Esophagus muscularis mucosa (tissue), 4 donors: ENCODE measurements around the gene KLRC4. TPM values are rescaled to one million over a fixed set of nuclear protein-coding genes. Genes with fewer than 3 reads are reported as not detected.
"Not testable (repeated sequence)": the region's sequence is repeated elsewhere in the genome, so short reads cannot be mapped to it uniquely, and the experiment has no call there.

Source experiments
- DNase-seq: peaks from one replicate; pipeline ENCODE4 v3.0.0-alpha.2; 2017; ENCODE audit errors: extremely low spot score
- H3K27ac ChIP-seq, 4 donors: fragments of 200-600 bp; sonication (generic); replicated peaks in 1 of 4; 1 replicate in 3 of 4; 2 replicates in 1 of 4; pipeline ENCODE4 v1.5.1; 2016 to 2019; ENCODE audit warnings: mild to moderate bottlenecking in 1 of 4
- H3K27me3 ChIP-seq, 4 donors: fragments of 200-600 bp; sonication (generic); one replicate each; pipeline versions ENCODE4 v1.5.1 to v1.6.0; 2016 to 2019
- H3K36me3 ChIP-seq, 4 donors: fragments of 200-600 bp; sonication (generic); one replicate each; pipeline ENCODE4 v1.5.1; 2016 to 2019
- H3K4me1 ChIP-seq, 4 donors: fragments of 200-600 bp; sonication (generic); one replicate each; pipeline ENCODE4 v1.5.1; 2016 to 2019
- H3K4me3 ChIP-seq, 4 donors: fragments of 200-600 bp; sonication (generic); 1 replicate in 2 of 4; 2 replicates in 2 of 4; pipeline ENCODE4 v1.5.1; 2016 to 2019; ENCODE audit warnings: mild to moderate bottlenecking in 4 of 4, moderate library complexity in 1 of 4
- H3K9me3 ChIP-seq, 4 donors: fragments of 200-600 bp; sonication (generic); 1 replicate in 3 of 4; 2 replicates in 1 of 4; pipeline ENCODE4 v1.5.1; 2016 to 2019
- EP300 ChIP-seq: sonication (generic); formaldehyde crosslinking; IDR thresholded peaks from one replicate; pipeline ENCODE4 v1.6.1; 2017; ENCODE audit warnings: antibody characterized with exemption
- POLR2A ChIP-seq: fragments of 450-650 bp; IDR thresholded peaks from one replicate; pipeline ENCODE4 v1.6.1; 2017; ENCODE audit warnings: antibody characterized with exemption, moderate library complexity, mild to moderate bottlenecking, low read depth
- POLR2AphosphoS5 ChIP-seq, 2 donors: sonication (generic); formaldehyde crosslinking; IDR thresholded peaks; one replicate each; pipeline ENCODE4 v1.6.1; 2017; ENCODE audit warnings: antibody characterized with exemption in 2 of 2
- WGBS: methylation state at CpG from one replicate; pipeline ENCODE4 v1.1.5; 2018; 5-methylcytosine and 5-hydroxymethylcytosine counted together
- intact Hi-C: fragments of 100-400 bp; cut with DNase I; formaldehyde crosslinking; loops from one replicate; pipeline ENCODE4 v1.15.1; 2023
- total RNA-seq, 4 donors: library from RNA; depleted of rRNA; stranded (reverse); fragments of >200 nt; gene quantifications; one replicate each; pipeline versions ENCODE4 v1.1.0 to v1.2.1, GENCODE V29; 2016
- TF ChIP-seq, protein P1 (sequence below), 3 experiments: fragments of 200-600 bp in 2 of 3; fragments of 450-650 bp in 1 of 3; sonication (generic) in 2 of 3; IDR thresholded peaks; one replicate each; pipeline ENCODE4 v1.5.1; 2017 to 2019; ENCODE audit warnings: antibody characterized with exemption in 3 of 3, mild to moderate bottlenecking in 2 of 3, moderate library complexity in 1 of 3

KLRC4 gene
- total RNA-seq, 4 donors from 2014 or later, result 0.83 TPM; not detected in 3

DNA sequence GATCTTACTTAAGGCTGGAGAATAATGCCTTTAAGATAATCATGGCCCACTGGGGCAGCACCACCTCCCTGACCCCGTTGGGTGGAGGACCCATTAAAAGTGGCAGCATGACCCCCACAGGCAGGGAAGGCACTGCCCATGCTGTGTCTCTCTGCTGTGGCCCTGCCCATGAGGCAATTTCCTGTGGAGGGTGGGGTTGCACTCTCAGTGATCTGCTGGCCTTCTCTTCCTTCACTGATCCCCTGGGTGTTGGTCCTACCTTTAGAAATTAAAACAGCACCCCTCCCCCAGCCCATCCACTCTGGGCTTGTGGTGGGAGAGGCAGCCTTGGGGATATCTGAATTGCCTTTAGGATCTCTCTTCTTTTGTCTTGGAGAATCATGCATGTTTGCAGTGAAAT is 37.0 kb downstream of the KLRC4 start:
- no peak for DNase-seq
- Histone ChIP-seq H3K9me3 (no peaks in the 10 kb centered on the region), H3K27ac (no peak overlapping the region), H3K4me1 (peaks cover 0 to 5% (median 0%) of the 10 kb centered on the region in 4 donors), H3K27me3 (no peaks in the 10 kb centered on the region), H3K4me3 (no peak overlapping the region), H3K36me3 (no peaks in the 10 kb centered on the region)
- WGBS, result 70% methylated on average over 1 of the region's 1 CpG
- TF ChIP-seq POLR2AphosphoS5 (IDR thresholded peaks at IDR 0.05) (no peak), POLR2A (no peak), EP300 (no peak)
- TF ChIP-seq, protein P1, sequence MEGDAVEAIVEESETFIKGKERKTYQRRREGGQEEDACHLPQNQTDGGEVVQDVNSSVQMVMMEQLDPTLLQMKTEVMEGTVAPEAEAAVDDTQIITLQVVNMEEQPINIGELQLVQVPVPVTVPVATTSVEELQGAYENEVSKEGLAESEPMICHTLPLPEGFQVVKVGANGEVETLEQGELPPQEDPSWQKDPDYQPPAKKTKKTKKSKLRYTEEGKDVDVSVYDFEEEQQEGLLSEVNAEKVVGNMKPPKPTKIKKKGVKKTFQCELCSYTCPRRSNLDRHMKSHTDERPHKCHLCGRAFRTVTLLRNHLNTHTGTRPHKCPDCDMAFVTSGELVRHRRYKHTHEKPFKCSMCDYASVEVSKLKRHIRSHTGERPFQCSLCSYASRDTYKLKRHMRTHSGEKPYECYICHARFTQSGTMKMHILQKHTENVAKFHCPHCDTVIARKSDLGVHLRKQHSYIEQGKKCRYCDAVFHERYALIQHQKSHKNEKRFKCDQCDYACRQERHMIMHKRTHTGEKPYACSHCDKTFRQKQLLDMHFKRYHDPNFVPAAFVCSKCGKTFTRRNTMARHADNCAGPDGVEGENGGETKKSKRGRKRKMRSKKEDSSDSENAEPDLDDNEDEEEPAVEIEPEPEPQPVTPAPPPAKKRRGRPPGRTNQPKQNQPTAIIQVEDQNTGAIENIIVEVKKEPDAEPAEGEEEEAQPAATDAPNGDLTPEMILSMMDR (IDR thresholded peaks at IDR 0.05), result no peak
- intact Hi-C loops, result no loop called here

DNA sequence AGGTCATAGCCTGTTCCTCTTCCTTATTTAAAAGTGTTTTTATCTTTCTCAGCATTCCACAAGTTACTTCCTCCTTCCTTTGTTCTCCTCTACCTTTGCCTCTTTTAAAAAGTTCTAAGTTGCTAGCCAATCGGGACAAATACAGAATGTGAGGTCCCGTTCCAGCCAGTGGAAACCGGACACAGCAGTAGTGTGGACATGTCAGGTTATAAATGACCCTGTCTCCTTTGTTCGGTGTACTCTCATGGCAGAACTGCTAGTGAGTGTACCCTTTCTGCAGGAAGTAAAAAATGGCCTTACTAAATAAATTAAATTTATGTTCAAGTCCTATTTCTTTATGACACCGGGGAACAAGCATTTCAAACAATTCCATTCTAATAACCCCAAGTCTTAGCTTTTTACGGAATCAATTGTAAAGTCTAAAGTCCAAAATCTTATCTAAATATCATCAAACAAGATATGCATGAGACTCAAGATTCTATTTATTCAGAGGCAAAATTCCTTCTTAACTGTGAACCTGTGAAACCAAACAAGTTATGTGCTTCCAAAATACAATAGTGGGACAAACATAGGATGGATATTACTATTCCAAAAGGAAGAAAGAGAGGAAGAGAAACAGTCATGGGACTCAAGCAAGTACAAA is 37.5 kb downstream of the KLRC4 start:
- H3K4me3 ChIP-seq, H3K4me1 ChIP-seq, H3K36me3 ChIP-seq, H3K27ac ChIP-seq, intact Hi-C loops, H3K27me3 ChIP-seq, H3K9me3 ChIP-seq, DNase-seq: not testable (repeated sequence)
- WGBS, result 67% methylated on average over 6 of the region's 6 CpGs

DNA sequence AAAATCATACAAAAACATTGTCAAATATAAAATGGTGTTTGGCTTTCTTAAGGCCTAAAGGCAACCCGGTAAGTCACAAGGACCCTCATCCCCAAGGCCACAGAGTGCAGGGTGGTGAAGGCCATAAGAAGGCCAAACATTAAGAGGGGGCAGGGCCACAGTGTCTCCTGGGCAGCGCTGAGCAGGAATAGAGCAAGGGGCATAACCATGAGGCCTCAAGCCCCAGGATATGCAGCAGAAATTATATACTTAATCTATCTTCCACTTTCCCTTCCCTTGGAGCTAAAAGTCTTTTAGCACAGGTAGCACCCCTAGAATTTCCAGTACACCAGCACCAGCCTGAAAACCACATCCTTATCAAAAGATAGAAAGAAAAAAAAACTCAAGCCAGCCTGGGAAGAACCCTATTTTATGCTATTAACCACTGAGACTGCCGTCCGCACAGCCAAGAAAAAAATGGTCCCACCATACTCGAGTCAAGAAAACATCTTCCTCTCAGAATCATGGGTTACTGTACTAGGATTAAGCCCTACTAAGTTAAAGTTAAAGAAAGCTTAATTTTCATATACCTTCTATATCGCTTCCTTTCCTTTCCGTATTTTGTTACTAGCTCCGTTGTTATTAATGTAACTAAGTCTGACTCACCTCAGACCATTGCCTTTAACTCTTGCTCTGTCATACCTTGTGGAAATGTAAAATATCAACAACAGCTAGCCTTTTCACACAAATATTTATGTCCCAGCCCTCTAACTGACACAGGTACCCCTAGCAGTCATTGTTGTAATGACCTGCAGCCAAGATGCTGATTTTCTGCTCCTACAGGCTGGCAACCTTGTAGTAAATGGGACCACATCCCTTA is 39.8 kb downstream of the KLRC4 start:
- intact Hi-C loops, result loop anchor here (10.0 kb wide), 1 partner anchor 345 kb away; no protein-coding TSS in a partner anchor
- no peaks in the 10 kb centered on the region for H3K36me3 ChIP-seq
- peaks cover 10 to 23% (median 17%) of the 10 kb centered on the region in 4 donors for H3K4me1 ChIP-seq
- H3K27me3 ChIP-seq, result no peaks in the 10 kb centered on the region
- 89% methylated on average over 8 of the region's 8 CpGs for WGBS
- no peak overlapping the region for H3K4me3 ChIP-seq
- TF ChIP-seq POLR2AphosphoS5 (IDR thresholded peaks at IDR 0.05) (no peak), EP300 (no peak), POLR2A (no peak)
- TF ChIP-seq, protein P1 (IDR thresholded peaks at IDR 0.05), result no peak
- no peak overlapping the region for H3K27ac ChIP-seq
- no peaks in the 10 kb centered on the region for H3K9me3 ChIP-seq
- DNase-seq, result no peak

DNA sequence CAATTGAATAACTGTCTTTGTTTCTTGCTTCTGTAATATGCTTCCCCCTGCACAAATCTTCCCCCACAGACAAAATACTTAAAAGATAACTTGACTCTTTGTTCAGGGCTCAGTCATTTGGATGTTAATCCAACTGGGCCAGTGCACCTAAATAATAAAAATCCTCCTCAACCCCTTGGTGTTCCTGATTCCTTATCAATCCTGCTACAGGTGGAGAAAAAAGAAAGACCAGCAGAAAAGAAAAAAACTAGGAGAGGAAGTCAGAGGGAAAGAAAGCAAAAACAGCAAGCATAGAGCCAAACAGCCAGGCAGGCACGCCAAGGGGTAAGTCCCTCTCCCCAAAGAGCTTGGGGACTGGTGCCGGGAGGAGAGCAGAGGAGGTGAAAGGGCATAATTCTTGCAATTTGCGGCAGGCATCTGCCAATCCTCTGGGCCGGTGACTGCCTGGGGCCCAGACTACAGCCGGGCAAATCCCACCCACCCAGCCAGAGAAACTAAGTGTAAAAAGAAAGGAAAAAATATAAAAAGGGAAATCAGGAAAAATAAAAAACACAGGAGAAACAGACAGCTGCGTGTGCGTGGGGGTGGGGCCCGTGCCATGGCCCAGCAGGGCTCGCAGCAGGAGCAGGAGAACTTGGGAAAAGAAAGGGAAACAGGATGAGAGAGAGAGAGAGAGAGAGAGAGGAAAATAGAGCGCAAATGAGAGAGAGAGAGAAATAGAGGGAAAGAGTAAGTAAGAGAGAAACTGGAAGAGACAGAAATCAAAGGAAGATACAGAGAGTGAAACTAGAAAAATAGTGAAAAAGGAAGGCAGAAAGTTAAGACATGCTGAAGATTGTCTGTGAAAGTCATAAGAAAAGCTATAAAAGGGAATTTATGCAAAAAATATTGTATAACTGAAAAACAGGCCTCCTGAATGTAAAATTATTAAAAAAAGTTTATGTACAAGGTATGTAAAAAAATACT is 41.1 kb downstream of the KLRC4 start:
- no peak for DNase-seq
- H3K4me3 ChIP-seq, result no peak overlapping the region
- no peaks in the 10 kb centered on the region for H3K27me3 ChIP-seq
- TF ChIP-seq EP300 (no peak), POLR2A (no peak), POLR2AphosphoS5 (IDR thresholded peaks at IDR 0.05) (no peak)
- TF ChIP-seq, protein P1 (IDR thresholded peaks at IDR 0.05), result no peak
- WGBS, result 87% methylated on average over 10 of the region's 10 CpGs
- peak overlapping the region in 1 of 4 donors; percentile 13 for H3K27ac ChIP-seq
- H3K4me1 ChIP-seq, result peaks cover 10 to 30% (median 25%) of the 10 kb centered on the region in 4 donors
- H3K36me3 ChIP-seq, result no peaks in the 10 kb centered on the region
- no peaks in the 10 kb centered on the region for H3K9me3 ChIP-seq
- intact Hi-C loops, result loop anchor here (10.0 kb wide), 1 partner anchor 346 kb away; no protein-coding TSS in a partner anchor

DNA sequence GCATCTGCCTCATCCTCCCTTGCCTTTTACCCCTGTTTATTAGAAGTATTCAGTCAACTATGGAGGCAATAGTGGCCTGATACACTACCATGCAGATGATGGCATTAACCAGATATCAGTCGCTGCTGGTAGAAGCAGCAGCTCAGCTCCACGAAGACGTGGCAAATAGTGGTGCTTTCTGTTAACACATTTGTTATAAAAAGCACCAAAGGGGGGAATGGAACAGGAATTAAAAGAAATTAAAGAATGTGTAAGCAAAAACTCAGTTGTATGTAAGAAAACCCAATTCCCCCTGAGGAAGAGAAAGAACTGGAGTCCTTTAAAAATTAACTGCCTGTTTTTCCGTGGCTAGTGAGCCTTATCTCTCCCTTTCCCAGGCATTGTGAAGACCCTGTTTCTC is 41.8 kb downstream of the KLRC4 start:
- H3K27me3 ChIP-seq, H3K4me3 ChIP-seq, DNase-seq, H3K9me3 ChIP-seq, H3K27ac ChIP-seq, H3K36me3 ChIP-seq: not testable (repeated sequence)
- 72% methylated on average over 4 of the region's 4 CpGs for WGBS
- intact Hi-C loops, result loop anchor here (10.0 kb wide), 1 partner anchor 347 kb away; no protein-coding TSS in a partner anchor
- H3K4me1 ChIP-seq, result peaks cover 15 to 36% (median 32%) of the 10 kb centered on the region in 4 donors
